Panc1 (cell line): ENCODE results near the gene GALNT18. TPM values are rescaled to one million over a fixed set of nuclear protein-coding genes. Genes with fewer than 3 reads are reported as not detected.

Source experiments
- ATAC-seq: fragments of 200-7000 bp; cut with Tn5 transposase; 2 replicates; pipeline ENCODE4 v1.9.1; 2020; ENCODE audit warnings: mild to moderate bottlenecking, moderate library complexity
- BruUV-seq: library from RNA; stranded (reverse); fragments of 400-500 nt; replicated peaks from 2 replicates; lab custom pipeline; 2021; lab: Mats Ljungman, UMichigan
- CTCF ChIA-PET: fragments of 300-600 bp; sonication (Branson Sonifier 250); formaldehyde crosslinking; loops from one replicate; lab custom pipeline; 2022; ENCODE audit warnings: antibody characterized with exemption; lab: Charles Lee
- POLR2A ChIA-PET: fragments of 300-600 bp; sonication (Branson Sonifier 250); formaldehyde crosslinking; loops from one replicate; lab custom pipeline; 2022; ENCODE audit warnings: antibody characterized with exemption; lab: Charles Lee
- DNase-seq: peaks from one replicate; pipeline ENCODE4 v3.0.0-alpha.2; 2010; ENCODE audit warnings: low read depth, low spot score
- H3K27ac ChIP-seq: 2 replicates; pipeline ENCODE4 v1.5.1; 2011; ENCODE audit warnings: mild to moderate bottlenecking, low read length, inconsistent platforms
- H3K27me3 ChIP-seq: fragments of 200-500 bp; sonication (Bioruptor generic); 2 replicates; pipeline ENCODE4 v1.6.0; 2014; ENCODE audit warnings: low read length, inconsistent platforms; ENCODE audit not compliant: control insufficient read depth, insufficient read depth
- H3K36me3 ChIP-seq: fragments of 200-500 bp; sonication (Bioruptor generic); 2 replicates; pipeline ENCODE4 v1.5.1; 2014; ENCODE audit warnings: inconsistent platforms, mild to moderate bottlenecking, low read length, moderate library complexity; ENCODE audit not compliant: control insufficient read depth, insufficient read depth
- H3K4me1 ChIP-seq: 2 replicates; pipeline ENCODE4 v1.5.1; 2011; ENCODE audit warnings: inconsistent platforms, mild to moderate bottlenecking, low read length, moderate library complexity; ENCODE audit not compliant: control insufficient read depth, insufficient read depth
- H3K4me3 ChIP-seq, 2 experiments: 2 replicates each; pipeline ENCODE4 v1.5.1; 2011 to 2012; ENCODE audit warnings: low read depth in 2 of 2, low read length in 2 of 2, mild to moderate bottlenecking in 2 of 2, inconsistent platforms in 1 of 2, moderate library complexity in 1 of 2
- H3K9me3 ChIP-seq: fragments of 200-500 bp; sonication (Bioruptor generic); 2 replicates; pipeline ENCODE4 v1.5.1; 2014; ENCODE audit warnings: low read depth, mild to moderate bottlenecking, inconsistent platforms, low read length, moderate library complexity; ENCODE audit not compliant: control insufficient read depth, insufficient read depth
- POLR2AphosphoS5 ChIP-seq: IDR thresholded peaks from 2 replicates; pipeline ENCODE4 v1.6.1; 2012; ENCODE audit warnings: mild to moderate bottlenecking, low read depth, low read length, moderate library complexity
- SIN3A ChIP-seq: IDR thresholded peaks from 2 replicates; pipeline ENCODE4 v1.6.1; 2012; ENCODE audit warnings: low read depth, mild to moderate bottlenecking, low read length, moderate library complexity, borderline replicate concordance; ENCODE audit not compliant: insufficient read depth
- TCF7L2 ChIP-seq: IDR thresholded peaks from 2 replicates; pipeline ENCODE4 v1.6.1; 2011; ENCODE audit warnings: mild to moderate bottlenecking, low read depth, low read length, inconsistent platforms
- in situ Hi-C: cut with HindIII; loops from 2 replicates; pipeline ENCODE4 v1.10.0; 2016; ENCODE audit warnings: low sequenced_read_pairs, low pct_unique_long_range_greater_than_20kb
- intact Hi-C: fragments of 100-400 bp; cut with micrococcal nuclease; formaldehyde crosslinking; loops from one replicate; pipeline ENCODE4 v1.10.0; 2022; ENCODE audit not compliant: unreplicated experiment
- total RNA-seq: library from RNA; stranded (reverse); gene quantifications from one replicate; pipeline ENCODE4 v1.2.1, GENCODE V29; 2021; ENCODE audit not compliant: unreplicated experiment
- TF ChIP-seq, protein P1 (sequence below), 2 experiments: IDR thresholded peaks; 2 replicates each; pipeline ENCODE4 v1.6.1; 2011 to 2012; ENCODE audit warnings: low read depth in 2 of 2, control low read depth in 1 of 2, low read length in 1 of 2, mild to moderate bottlenecking in 1 of 2, moderate library complexity in 1 of 2; ENCODE audit not compliant: insufficient read depth in 1 of 2
- TF ChIP-seq, protein P2 (sequence below): fragments of 450-650 bp; IDR thresholded peaks from 2 replicates; pipeline ENCODE4 v1.5.1; 2017; ENCODE audit warnings: mild to moderate bottlenecking

The GALNT18 gene
- total RNA-seq, 1 experiment from 2014 or later, result 8.6 TPM

DNA sequence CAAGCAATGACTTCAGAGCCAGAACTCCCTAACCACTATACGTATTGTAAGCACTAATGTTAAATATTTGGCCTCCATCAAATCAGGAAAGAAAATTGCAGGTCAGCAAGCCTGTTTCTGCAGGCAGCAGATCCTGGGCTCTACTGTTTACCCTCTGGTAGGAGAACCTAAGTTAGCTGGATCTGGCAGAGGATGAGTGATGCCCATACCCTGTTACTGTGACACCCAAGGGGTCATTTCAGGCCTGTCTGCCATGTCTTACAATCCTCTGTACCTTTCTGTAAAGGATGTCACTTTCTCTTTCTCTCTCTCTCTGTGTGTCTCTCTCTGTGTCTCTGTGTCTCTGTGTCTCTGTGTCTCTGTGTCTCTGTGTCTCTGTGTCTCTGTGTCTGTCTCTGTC, 375.6 kb downstream of the GALNT18 start:
- Histone ChIP-seq H3K27me3 (peaks cover 1% of the 10 kb centered on the region; the same call in 1 of the 2 replicates), H3K9me3 (no peaks in the 10 kb centered on the region), H3K4me3 (no peak overlapping the region), H3K27ac (no peak overlapping the region), H3K4me1 (no peaks in the 10 kb centered on the region), H3K36me3 (no peaks in the 10 kb centered on the region)
- BruUV-seq, result no TSS peak
- in situ Hi-C loops, result no loop called here
- TF ChIP-seq TCF7L2, result no peak
- intact Hi-C loops, result no loop called here
- CTCF ChIA-PET, result no interaction called here
- POLR2A ChIA-PET, result no interaction called here
- DNase-seq, result no peak
- peak; percentile 56; the same call in 1 of the 2 replicates for ATAC-seq

DNA sequence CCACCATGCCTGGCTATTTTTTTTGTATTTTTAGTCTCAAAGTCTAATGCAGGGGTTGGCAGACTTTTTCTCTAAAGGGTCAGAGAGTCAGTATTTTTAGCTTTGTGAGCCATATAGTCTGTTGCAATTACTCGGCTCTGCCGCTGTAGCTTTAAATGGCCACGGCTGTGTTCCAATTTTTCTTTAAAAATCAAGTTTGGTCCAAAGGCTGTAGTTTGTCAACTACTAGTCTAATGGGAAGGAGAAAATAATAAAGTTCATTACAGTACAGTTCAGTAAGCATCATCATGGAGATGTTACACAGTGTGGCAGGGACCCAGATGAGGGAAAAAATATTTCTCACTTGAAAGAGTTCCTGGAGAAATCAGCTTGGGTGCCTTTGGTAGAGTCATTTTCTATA, 376.4 kb downstream of the GALNT18 start:
- CTCF ChIA-PET, result no interaction called here
- POLR2A ChIA-PET, result no interaction called here
- no peaks in the 10 kb centered on the region for H3K4me1 ChIP-seq
- H3K27me3 ChIP-seq, result peaks cover 3% of the 10 kb centered on the region; the same call in 1 of the 2 replicates
- ATAC-seq (no peak), DNase-seq (no peak)
- no peak overlapping the region for H3K4me3 ChIP-seq
- BruUV-seq, result no TSS peak
- TF ChIP-seq, protein P1, sequence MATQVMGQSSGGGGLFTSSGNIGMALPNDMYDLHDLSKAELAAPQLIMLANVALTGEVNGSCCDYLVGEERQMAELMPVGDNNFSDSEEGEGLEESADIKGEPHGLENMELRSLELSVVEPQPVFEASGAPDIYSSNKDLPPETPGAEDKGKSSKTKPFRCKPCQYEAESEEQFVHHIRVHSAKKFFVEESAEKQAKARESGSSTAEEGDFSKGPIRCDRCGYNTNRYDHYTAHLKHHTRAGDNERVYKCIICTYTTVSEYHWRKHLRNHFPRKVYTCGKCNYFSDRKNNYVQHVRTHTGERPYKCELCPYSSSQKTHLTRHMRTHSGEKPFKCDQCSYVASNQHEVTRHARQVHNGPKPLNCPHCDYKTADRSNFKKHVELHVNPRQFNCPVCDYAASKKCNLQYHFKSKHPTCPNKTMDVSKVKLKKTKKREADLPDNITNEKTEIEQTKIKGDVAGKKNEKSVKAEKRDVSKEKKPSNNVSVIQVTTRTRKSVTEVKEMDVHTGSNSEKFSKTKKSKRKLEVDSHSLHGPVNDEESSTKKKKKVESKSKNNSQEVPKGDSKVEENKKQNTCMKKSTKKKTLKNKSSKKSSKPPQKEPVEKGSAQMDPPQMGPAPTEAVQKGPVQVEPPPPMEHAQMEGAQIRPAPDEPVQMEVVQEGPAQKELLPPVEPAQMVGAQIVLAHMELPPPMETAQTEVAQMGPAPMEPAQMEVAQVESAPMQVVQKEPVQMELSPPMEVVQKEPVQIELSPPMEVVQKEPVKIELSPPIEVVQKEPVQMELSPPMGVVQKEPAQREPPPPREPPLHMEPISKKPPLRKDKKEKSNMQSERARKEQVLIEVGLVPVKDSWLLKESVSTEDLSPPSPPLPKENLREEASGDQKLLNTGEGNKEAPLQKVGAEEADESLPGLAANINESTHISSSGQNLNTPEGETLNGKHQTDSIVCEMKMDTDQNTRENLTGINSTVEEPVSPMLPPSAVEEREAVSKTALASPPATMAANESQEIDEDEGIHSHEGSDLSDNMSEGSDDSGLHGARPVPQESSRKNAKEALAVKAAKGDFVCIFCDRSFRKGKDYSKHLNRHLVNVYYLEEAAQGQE (IDR thresholded peaks at IDR 0.05; ENCODE audit: insufficient read depth in 1 of 2, low read depth in 2 of 2, low read length in 1 of 2), result no peak
- TF ChIP-seq SIN3A, result no peak
- TF ChIP-seq POLR2AphosphoS5, result no peak
- TF ChIP-seq TCF7L2, result no peak
- TF ChIP-seq, protein P2, sequence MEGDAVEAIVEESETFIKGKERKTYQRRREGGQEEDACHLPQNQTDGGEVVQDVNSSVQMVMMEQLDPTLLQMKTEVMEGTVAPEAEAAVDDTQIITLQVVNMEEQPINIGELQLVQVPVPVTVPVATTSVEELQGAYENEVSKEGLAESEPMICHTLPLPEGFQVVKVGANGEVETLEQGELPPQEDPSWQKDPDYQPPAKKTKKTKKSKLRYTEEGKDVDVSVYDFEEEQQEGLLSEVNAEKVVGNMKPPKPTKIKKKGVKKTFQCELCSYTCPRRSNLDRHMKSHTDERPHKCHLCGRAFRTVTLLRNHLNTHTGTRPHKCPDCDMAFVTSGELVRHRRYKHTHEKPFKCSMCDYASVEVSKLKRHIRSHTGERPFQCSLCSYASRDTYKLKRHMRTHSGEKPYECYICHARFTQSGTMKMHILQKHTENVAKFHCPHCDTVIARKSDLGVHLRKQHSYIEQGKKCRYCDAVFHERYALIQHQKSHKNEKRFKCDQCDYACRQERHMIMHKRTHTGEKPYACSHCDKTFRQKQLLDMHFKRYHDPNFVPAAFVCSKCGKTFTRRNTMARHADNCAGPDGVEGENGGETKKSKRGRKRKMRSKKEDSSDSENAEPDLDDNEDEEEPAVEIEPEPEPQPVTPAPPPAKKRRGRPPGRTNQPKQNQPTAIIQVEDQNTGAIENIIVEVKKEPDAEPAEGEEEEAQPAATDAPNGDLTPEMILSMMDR, result no peak
- no peak overlapping the region for H3K27ac ChIP-seq
- no peaks in the 10 kb centered on the region for H3K9me3 ChIP-seq
- in situ Hi-C loops, result no loop called here
- no peaks in the 10 kb centered on the region for H3K36me3 ChIP-seq
- intact Hi-C loops, result no loop called here

DNA sequence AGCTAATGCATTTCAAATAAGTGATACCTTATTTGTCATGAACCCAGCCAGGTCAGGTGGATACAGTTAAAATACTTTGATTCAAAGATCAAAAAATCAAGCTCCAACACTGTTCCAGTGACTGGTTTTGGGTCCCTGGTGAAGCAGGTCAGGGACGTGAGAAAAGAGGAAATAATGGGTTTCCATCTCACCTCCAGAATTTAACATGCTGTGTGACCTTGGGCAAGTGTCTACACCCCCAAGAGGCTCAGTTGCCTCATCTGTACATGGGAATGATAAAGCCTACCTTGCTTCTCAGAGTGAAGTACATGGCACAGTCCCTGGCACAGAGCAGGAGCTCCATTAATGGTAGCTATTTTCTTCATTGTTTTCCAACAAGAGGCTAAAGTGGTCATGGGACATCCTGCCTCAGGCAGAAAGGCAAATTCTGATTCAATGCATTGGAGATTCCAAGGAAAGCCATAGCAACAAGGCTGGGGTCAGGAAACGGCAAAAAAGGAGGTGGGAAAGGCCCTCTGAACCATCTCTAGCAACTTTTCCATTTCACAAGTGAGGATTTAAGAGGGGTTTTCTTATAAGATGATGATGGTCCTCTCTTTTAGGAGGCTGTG, 377.2 kb downstream of the GALNT18 start:
- Histone ChIP-seq H3K27me3 (peaks cover 3% of the 10 kb centered on the region; the same call in 1 of the 2 replicates), H3K27ac (no peak overlapping the region), H3K4me1 (no peaks in the 10 kb centered on the region), H3K4me3 (no peak overlapping the region), H3K9me3 (no peaks in the 10 kb centered on the region), H3K36me3 (no peaks in the 10 kb centered on the region)
- no TSS peak for BruUV-seq
- no peak for DNase-seq
- intact Hi-C loops, result no loop called here
- no peak for ATAC-seq
- ChIA-PET POLR2A (interaction anchor here (0.6 kb wide), 1 partner anchor 61 kb away, joined by 3 read pairs; no protein-coding TSS in a partner anchor), CTCF (no interaction called here)
- TF ChIP-seq TCF7L2 (no peak), SIN3A (no peak), POLR2AphosphoS5 (no peak)
- TF ChIP-seq, protein P1 (IDR thresholded peaks at IDR 0.05; ENCODE audit: insufficient read depth in 1 of 2, low read depth in 2 of 2, low read length in 1 of 2), result no peak
- TF ChIP-seq, protein P2, result no peak
- in situ Hi-C loops, result no loop called here
